HepG2 (cell line): ENCODE data around the gene TMEM14B. TPM values are rescaled to one million over a fixed set of nuclear protein-coding genes. Genes with fewer than 3 reads are reported as not detected.

Experiments
- ARNT2 ChIP-seq: sonication (generic); formaldehyde crosslinking; IDR thresholded peaks from 2 replicates; pipeline ENCODE4 v1.8.0; 2022; ENCODE audit warnings: mild to moderate bottlenecking, low read depth, missing genetic modification reagents, moderate library complexity
- ELF3 ChIP-seq: IDR thresholded peaks from 2 replicates; pipeline ENCODE4 v1.6.1; 2016; ENCODE audit warnings: missing genetic modification reagents, missing compliant biosample characterization
- FOSL2 ChIP-seq: sonication (generic); formaldehyde crosslinking; IDR thresholded peaks from 2 replicates; pipeline ENCODE4 v1.4.0; 2020; ENCODE audit warnings: missing genetic modification reagents
- MBNL3 ChIP-seq: fragments of 250-450 bp; sonication (Bioruptor Pico); conservative IDR thresholded peaks from 2 replicates; pipeline ENCODE4 v1.8.0; 2022; ENCODE audit warnings: mild to moderate bottlenecking, inconsistent platforms
- NR2F6 ChIP-seq, 2 experiments: IDR thresholded peaks; 2 replicates each; pipeline ENCODE4 v1.6.1; 2016; ENCODE audit warnings: antibody characterized with exemption in 1 of 2, mild to moderate bottlenecking in 1 of 2
- PAX8 ChIP-seq: sonication (generic); formaldehyde crosslinking; IDR thresholded peaks from 2 replicates; pipeline ENCODE4 v1.8.0; 2022; ENCODE audit warnings: mild to moderate bottlenecking, missing genetic modification reagents, borderline replicate concordance
- PRDM15 ChIP-seq: sonication (generic); formaldehyde crosslinking; IDR thresholded peaks from 2 replicates; pipeline ENCODE4 v1.4.0; 2020; ENCODE audit warnings: missing genetic modification reagents
- SNAPC4 ChIP-seq: sonication (generic); formaldehyde crosslinking; IDR thresholded peaks from 2 replicates; pipeline ENCODE4 v1.4.0; 2020; ENCODE audit warnings: mild to moderate bottlenecking, missing genetic modification reagents
- SRF ChIP-seq: IDR thresholded peaks from 2 replicates; pipeline ENCODE4 v1.6.1; 2011; ENCODE audit warnings: mild to moderate bottlenecking, low read depth, low read length, moderate library complexity
- TCF7 ChIP-seq: sonication (generic); IDR thresholded peaks from 2 replicates; pipeline ENCODE4 v1.6.1; 2016; ENCODE audit warnings: antibody characterized with exemption, low read depth
- TMF1 ChIP-seq: sonication (generic); formaldehyde crosslinking; IDR thresholded peaks from 2 replicates; pipeline ENCODE4 v1.8.1; 2022; ENCODE audit warnings: low read depth, missing genetic modification reagents
- ZBTB3 ChIP-seq: sonication (generic); formaldehyde crosslinking; IDR thresholded peaks from 2 replicates; pipeline ENCODE4 v1.4.0; 2020; ENCODE audit warnings: low read depth, mild to moderate bottlenecking, moderate library complexity, missing genetic modification reagents, borderline replicate concordance
- ZFP36L1 ChIP-seq: sonication (generic); formaldehyde crosslinking; IDR thresholded peaks from 2 replicates; pipeline ENCODE4 v1.8.0; 2022; ENCODE audit warnings: mild to moderate bottlenecking, missing genetic modification reagents, moderate library complexity
- ZFP82 ChIP-seq: sonication (generic); formaldehyde crosslinking; IDR thresholded peaks from 2 replicates; pipeline ENCODE4 v1.5.1; 2020; ENCODE audit warnings: mild to moderate bottlenecking, missing genetic modification reagents, borderline replicate concordance
- ZFY ChIP-seq: sonication (generic); formaldehyde crosslinking; IDR thresholded peaks from 2 replicates; pipeline ENCODE4 v1.4.0; 2020; ENCODE audit warnings: missing genetic modification reagents
- ZNF124 ChIP-seq: sonication (generic); formaldehyde crosslinking; IDR thresholded peaks from 2 replicates; pipeline ENCODE4 v1.4.0; 2020; ENCODE audit warnings: missing genetic modification reagents
- ZNF367 ChIP-seq: sonication (generic); formaldehyde crosslinking; IDR thresholded peaks from 2 replicates; pipeline ENCODE4 v1.4.0; 2020; ENCODE audit warnings: missing genetic modification reagents, borderline replicate concordance
- ZNF552 ChIP-seq: sonication (generic); formaldehyde crosslinking; IDR thresholded peaks from 2 replicates; pipeline ENCODE4 v1.9.0; 2022; ENCODE audit warnings: missing genetic modification reagents, mild to moderate bottlenecking, borderline replicate concordance
- ZNF563 ChIP-seq: sonication (generic); formaldehyde crosslinking; IDR thresholded peaks from 2 replicates; pipeline ENCODE4 v1.8.0; 2022; ENCODE audit warnings: mild to moderate bottlenecking, moderate library complexity, missing genetic modification reagents
- ZNF564 ChIP-seq: sonication (generic); formaldehyde crosslinking; IDR thresholded peaks from 2 replicates; pipeline ENCODE4 v1.8.1; 2023; ENCODE audit warnings: mild to moderate bottlenecking, missing genetic modification reagents
- ZNF567 ChIP-seq: sonication (generic); formaldehyde crosslinking; IDR thresholded peaks from 2 replicates; pipeline ENCODE4 v1.8.1; 2023; ENCODE audit warnings: mild to moderate bottlenecking, missing genetic modification reagents, borderline replicate concordance
- polyA plus RNA-seq, 8 experiments: library from polyadenylated mRNA; depleted of rRNA in 3 of 8; stranded (reverse) in 7 of 8; unstranded in 1 of 8; fragments of >200 nt; fragmentation: Illumina TruSeq in 4 of 8; extraction: Trizol in 4 of 8; gene quantifications; 2 replicates each; pipeline versions ENCODE4 v1.2.1 to v1.2.3, GENCODE V29; 2011 to 2016; ENCODE audit warnings: low read depth in 4 of 8, missing spikeins in 1 of 8, mixed read lengths in 1 of 8; ENCODE audit not compliant: insufficient read depth in 1 of 8
- total RNA-seq, 5 experiments: library from RNA; depleted of rRNA; stranded (reverse); fragments of >200 nt; fragmentation: Illumina TruSeq; extraction: Trizol; gene quantifications; 2 replicates each; pipeline ENCODE4 v1.2.3, GENCODE V29; 2016; ENCODE audit warnings: low read depth in 1 of 5

Gene TMEM14B
- total and polyA plus RNA-seq, 2 of the 13 experiments (the other 11 are each of a cell fraction or from before 2014, with no cell fraction given): 133 to 200 TPM

- TF ChIP-seq ZNF567 (peak; percentile 88), ZNF564 (CRISPR knock-in tag) (no peak; the same call in 1 of the 2 replicates), TCF7 (no peak), ZFP36L1 (peak; percentile 74; the same call in 1 of the 2 replicates), FOSL2 (CRISPR knock-in tag) (peak; percentile 62), MBNL3 (CRISPR knock-in tag) (no peak), PAX8 (CRISPR knock-in tag) (no peak), ELF3 (CRISPR knock-in tag) (peak; percentile 81), SRF (0 out of 2 replicates have a peak, but pooled peaks have one; percentile 34), SNAPC4 (CRISPR knock-in tag) (peak; percentile 97), ARNT2 (CRISPR knock-in tag) (peak; percentile 96), ZNF563 (CRISPR knock-in tag) (peak; percentile 98), ZNF124 (peak; percentile 55; the same call in 1 of the 2 replicates), TMF1 (CRISPR knock-in tag) (no peak; the same call in 1 of the 2 replicates), ZFP82 (CRISPR knock-in tag) (0 out of 2 replicates have a peak, but pooled peaks have one; percentile 70), ZNF552 (CRISPR knock-in tag) (no peak), NR2F6 (IDR thresholded peaks at IDR 0.05) (peak; percentile 37; the same call in 1 of the 2 replicates), NR2F6 (CRISPR knock-in tag; IDR thresholded peaks at IDR 0.05) (peak; percentile 41; the same call in 1 of the 2 replicates), PRDM15 (CRISPR knock-in tag) (peak; percentile 91), ZFY (CRISPR knock-in tag) (peak; percentile 92), ZBTB3 (0 out of 2 replicates have a peak, but pooled peaks have one; percentile 30), ZNF367 (CRISPR knock-in tag) (no peak; the same call in 1 of the 2 replicates)
Measured at GRCh38 chr6:10747251-10747972, at the start of gene TMEM14B (continued).
